Activated T-cell treated with anti-CD3 and anti-CD28 coated beads for 1 hour (primary cell): ENCODE data around the gene ADAMTS16.

ENCODE experiments used
- DNase-seq: peaks from one replicate; pipeline ENCODE4 v3.0.0-alpha.2; 2020; ENCODE audit warnings: low read depth

Gene ADAMTS16

GRCh38 chr5:5183189-5183699 is 43.1 kb downstream of the ADAMTS16 start:
- no peak for DNase-seq

DNA sequence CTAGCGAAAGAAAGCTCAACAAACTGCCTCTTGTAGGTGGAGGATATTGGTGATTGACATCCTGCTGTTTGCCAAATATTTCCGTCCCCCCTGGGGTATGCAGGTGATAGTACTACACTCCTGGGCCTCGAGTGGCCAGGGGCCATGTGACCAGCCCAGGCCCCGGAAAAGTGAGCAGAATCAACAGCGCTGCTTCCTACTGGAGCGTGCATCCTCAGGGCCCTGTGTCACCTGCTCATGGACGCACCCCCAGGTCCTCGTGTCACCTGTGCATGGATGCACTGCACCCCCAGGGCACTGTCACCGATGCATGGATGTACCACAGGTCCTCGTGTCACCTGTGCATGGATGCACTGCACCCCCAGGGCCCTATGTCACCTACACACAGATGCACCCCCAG is 43.8 kb downstream of the ADAMTS16 start:
- no peak for DNase-seq

DNA sequence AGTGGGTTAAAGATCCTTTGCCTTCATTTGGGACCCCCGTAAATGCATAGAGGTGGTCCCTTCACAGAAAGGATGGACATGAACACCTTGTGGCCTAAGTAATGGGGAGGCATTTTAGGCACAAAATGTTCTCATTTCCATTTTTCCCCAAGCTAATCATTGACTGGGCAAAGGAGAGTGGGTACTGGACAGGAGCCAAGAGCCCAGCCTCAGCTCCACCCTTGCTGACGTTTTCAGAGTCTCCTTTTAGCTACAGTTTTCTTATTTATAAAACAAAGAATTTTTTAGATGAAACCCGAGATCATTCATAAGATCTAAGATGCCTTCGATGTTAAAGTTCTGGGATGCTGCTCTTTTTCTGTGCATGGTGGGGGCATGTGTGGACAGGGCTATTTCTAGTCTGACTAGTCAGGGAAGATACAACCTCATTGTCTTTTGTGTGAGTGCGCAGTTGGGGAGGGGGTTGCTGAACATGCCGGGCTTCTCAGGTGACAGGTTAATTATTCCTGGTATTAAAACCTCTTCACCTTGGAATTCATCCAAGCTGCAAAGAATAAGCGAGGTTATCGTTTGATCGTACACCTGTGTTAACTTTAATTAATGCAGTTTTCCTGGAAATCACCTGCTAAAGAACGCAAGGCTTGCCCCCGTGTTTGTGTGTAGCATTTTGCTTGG is 48.4 kb downstream of the ADAMTS16 start:
- no peak for DNase-seq

DNA sequence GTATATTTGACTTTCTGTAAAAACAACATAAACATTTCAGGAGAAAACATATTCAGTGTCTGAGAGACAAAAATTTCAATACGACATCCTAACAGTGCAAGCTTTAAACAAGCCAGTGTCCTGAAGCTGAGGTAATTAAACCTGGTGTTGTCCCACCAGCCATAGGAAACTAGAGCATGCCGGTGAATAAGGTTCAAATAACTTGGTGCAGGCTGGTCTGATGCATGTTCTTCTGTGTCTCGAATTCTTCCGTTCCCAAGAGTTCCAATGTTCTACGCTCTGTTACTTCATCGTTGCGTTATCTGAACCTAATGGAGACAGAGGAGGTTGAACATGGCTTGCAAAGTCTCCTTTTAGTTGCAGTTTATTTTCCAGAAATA is 48.9 kb downstream of the ADAMTS16 start:
- DNase-seq = no peak

DNA sequence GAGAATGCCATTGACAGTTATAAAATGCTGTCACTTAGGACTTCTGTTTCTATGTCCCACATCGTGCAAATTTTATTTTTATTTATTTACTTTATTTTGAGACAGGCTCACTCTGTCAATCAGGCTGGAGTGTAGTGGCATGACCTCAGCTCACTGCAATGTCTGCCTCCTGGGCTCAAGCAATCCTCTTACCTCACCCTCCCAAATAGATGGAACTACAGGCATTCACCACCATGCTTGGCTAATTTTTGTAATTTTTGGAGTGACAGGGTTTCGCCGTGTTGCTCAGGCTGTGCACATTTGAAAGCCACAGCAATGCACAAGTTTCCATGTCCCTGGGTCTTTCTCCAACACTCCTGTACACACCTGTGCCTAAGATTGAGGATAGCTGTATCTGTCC is 51.8 kb downstream of the ADAMTS16 start:
- no peak for DNase-seq

DNA sequence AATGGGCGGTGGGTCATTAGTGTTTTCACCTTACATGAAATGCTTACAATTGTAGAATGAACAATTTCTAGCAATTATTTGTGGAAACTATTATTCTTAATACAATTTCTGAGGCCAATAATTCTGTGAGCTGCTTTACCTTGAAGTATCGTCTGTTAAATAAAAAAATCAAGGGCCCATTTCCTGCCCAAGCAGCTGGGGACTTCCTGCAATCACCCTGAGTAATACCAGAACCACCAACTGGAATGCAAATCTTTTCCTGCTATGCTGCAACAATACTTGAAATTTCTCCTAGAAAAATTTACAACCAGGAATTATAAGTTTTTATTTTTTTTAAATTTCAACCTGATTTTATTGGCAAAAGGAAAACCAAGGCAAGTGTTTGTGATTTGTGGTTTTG is 52.6 kb downstream of the ADAMTS16 start:
- no peak for DNase-seq

DNA sequence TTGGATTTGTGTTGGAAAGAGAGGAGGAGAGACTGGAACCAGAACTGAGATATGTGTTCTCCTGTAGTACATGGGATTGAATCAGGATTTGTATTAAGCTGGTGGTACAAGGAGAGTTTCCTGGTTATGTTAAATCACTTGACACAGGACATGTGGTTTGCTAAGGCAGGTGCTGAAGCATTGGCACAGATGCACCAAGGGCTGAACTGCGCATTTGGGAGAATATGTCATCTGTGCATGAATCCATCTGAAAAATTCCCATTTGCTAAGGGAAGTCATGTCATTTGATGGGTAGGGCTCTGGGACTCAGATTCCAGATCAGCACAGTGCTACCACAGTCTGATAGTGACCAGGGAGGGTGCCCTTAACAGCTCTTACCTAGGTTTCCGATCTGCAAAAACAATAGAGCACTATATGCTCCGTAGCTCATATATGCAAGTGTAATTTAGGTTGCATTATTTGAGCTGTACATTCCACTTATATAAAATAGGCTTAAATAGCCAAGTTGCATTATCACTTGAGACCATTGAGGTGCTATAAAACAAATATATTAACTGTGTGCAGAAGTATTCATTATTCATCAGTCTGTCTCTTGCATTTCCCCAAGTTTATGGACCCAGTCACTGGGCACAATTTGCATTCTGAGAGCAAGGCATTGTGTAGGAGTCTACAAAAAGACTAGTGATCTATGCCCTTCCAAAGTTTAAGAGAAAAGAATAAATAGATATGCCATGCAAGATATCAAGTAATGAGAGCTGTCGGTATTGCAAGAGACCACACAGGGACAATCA is 55.2 kb downstream of the ADAMTS16 start:
- DNase-seq = no peak

- DNase-seq = no peak
Observed at GRCh38 chr5:5198135-5198534, 58.0 kb downstream of the ADAMTS16 start.

GRCh38 chr5:5198815-5199214 is 58.7 kb downstream of the ADAMTS16 start:
- DNase-seq = no peak

DNA sequence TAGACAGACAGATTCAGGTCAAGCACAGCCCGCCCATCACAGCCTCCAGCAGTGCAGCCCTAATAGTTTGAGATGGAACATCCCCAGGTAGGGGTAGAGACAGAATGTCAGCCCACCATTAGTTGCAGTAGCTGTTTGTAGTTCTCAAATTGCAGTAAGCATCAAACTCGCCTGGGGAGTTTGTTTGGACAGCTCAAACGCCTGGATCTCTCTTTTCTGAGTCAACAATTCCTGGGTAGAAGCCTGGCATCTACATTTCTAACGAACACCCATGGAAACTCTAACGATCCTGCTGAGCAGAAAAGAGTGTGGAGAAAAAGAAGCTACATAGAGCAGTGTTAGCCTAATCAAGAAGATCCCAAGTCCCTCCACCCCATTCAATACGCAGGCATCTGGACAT is 59.4 kb downstream of the ADAMTS16 start:
- DNase-seq = no peak

- DNase-seq = no peak
Observed at GRCh38 chr5:5200133-5200532, 60.0 kb downstream of the ADAMTS16 start.

GRCh38 chr5:5202321-5202720 is 62.2 kb downstream of the ADAMTS16 start:
- no peak for DNase-seq

DNA sequence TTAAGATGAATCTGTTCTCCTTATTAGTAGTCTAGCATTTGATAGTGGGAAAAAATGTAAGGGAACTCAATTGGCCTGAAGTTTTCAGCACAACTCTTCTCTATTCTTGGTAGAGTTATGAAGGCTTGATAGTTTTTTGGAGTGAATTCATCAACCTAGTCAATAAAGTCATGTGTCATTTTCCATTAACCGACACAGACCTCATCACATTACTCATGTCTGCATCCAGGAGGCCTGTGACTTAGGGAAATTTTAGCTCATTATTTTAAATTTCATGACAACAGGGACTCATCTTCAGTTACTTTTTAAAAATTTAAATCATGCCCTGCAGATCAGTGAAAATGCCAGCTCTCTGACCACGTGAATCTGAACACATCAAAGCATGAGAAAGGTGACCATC is 63.3 kb downstream of the ADAMTS16 start:
- no peak for DNase-seq

GRCh38 chr5:5207828-5208227 is 67.7 kb downstream of the ADAMTS16 start:
- DNase-seq = no peak

GRCh38 chr5:5209089-5209488 is 69.0 kb downstream of the ADAMTS16 start:
- no peak for DNase-seq

GRCh38 chr5:5209510-5210286 is 69.6 kb downstream of the ADAMTS16 start:
- DNase-seq = no peak

GRCh38 chr5:5217371-5217770 is 77.2 kb downstream of the ADAMTS16 start:
- no peak for DNase-seq

DNA sequence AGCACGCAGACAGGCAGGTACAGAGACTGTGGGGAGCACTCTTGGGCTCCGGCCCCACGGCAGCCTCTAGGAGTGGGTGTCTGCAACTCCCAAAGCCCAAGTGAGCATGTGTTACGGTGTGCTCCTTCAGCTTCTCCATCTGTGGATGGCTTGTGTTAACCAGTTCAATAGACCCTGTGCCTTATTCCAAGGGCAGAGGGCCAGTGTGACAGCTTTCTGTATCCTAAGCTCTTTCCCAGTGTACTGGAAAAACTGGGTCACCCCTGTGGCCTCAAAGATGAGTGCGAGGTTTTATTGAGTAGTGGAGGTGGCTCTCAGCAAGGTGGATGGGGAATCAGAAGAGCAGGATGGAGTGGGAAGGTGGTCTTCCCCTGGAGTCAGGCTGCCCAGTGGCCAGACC is 78.3 kb downstream of the ADAMTS16 start:
- DNase-seq = no peak

DNA sequence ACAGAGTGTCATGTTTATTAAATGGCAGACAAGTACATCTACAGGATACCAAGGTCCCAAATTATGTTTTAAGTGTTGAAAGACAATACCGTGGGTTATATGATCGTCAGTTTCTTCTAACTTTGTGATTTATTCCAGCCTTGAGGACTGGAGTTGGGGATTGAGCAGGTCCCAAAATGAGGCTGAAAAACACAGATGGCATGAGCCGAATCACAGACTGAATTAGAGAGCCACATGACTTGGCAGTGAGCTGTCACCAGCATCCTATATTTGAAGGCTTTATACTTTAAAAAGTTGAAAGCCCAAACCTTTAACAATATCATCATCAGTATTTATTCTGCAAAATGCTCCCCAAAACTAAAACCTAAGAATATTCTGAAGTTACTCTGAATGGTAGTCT is 79.4 kb downstream of the ADAMTS16 start:
- no peak for DNase-seq

DNA sequence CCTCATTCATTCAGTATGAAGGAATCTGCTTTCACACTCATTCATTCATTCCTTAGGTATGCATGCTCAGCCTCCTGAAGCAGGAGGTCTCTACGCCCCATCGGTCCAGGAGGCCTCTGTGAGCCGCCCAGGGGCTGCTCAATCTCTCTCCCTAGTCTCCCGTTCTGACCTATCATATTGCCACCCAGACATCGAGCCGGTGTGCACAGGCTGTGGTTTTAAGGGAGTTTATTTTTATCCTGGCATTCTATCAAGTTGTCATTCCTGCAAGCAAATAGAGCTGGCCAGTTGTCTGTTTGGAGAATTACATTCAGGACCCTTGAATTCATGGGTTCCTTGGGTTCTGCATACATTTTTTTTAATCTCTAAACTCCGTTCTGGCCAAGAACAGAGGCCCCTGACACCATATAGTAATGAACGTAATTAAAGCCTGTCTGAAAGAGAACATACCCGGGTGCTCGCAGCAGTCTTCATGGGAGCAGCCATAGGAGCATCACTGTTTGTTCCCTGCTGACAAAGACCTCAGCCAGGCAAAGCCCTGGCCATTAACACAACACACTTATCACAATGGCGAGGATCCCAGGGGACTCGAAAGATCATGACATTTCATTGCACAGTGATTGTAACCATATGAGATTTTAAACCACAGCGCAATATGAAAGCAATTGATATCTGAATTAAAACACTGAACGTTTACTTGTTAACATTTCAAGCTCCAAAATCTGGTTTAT is 80.9 kb downstream of the ADAMTS16 start:
- no peak for DNase-seq

GRCh38 chr5:5221724-5222123 is 81.6 kb downstream of the ADAMTS16 start:
- no peak for DNase-seq

DNA sequence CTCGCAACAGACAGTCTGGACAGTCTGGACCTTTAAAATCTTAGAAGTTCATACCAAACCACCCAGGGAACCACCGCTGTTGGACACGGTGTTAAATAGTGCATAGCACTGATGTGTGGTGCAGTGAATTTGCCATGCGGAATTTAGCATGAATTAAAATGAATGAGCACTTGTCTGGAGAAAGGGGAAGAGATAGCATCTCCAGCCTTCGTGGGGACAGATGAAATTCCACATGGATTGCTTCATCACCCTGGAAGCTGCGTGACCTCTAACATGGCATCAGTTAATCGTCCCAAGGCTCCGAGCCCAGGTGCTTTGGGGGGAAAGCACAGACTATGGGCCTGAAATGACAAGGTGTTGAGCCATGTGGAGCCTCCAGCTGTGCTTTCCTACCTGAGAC is 91.4 kb downstream of the ADAMTS16 start:
- no peak for DNase-seq
